GM11168 (cell line): Measurements from ENCODE around the gene VCPKMT.

Experiments used
- in situ Hi-C: fragments of 300-500 bp; cut with MboI; formaldehyde crosslinking; loops from one replicate; pipeline ENCODE4 v1.12.0; 2022; ENCODE audit warnings: low sequenced_read_pairs; ENCODE audit not compliant: unreplicated experiment

Gene VCPKMT

GRCh38 chr14:50116181-50116956 is at the start of gene VCPKMT:
Gene VCPKMT, minus strand, starts transcription at chr14:50116572. Its CDS starts 20 bp downstream, at chr14:50116552.
- in situ Hi-C loops = no loop called here

- in situ Hi-C loops = no loop called here
These were observed 39.7 kb upstream of the VCPKMT start for GRCh38 chr14:50156111-50156510.

- in situ Hi-C loops = no loop called here
These were observed 32.4 kb upstream of the VCPKMT start for GRCh38 chr14:50148799-50149198.

GRCh38 chr14:50139192-50139591 is 22.8 kb upstream of the VCPKMT start:
- in situ Hi-C loops = no loop called here

GRCh38 chr14:50127802-50128201 is 11.4 kb upstream of the VCPKMT start:
- in situ Hi-C loops = no loop called here

- in situ Hi-C loops = no loop called here
These were observed 6.7 kb upstream of the VCPKMT start for GRCh38 chr14:50123062-50123461.

- in situ Hi-C loops = no loop called here
These were observed 5.9 kb upstream of the VCPKMT start for GRCh38 chr14:50122291-50122690.

- in situ Hi-C loops = no loop called here
These were observed 5.1 kb upstream of the VCPKMT start for GRCh38 chr14:50121486-50121885.

- in situ Hi-C loops = no loop called here
These were observed 1.1 kb upstream of the VCPKMT start for GRCh38 chr14:50117456-50117855.

- in situ Hi-C loops = no loop called here
These were observed 594 bp upstream of the VCPKMT start for GRCh38 chr14:50116966-50117365.

- in situ Hi-C loops = no loop called here
These were observed 2.9 kb downstream of the VCPKMT start for GRCh38 chr14:50113381-50114035.

- in situ Hi-C loops = no loop called here
These were observed 5.9 kb downstream of the VCPKMT start for GRCh38 chr14:50110323-50111037.

- in situ Hi-C loops = no loop called here
These were observed 7.0 kb downstream of the VCPKMT start for GRCh38 chr14:50109342-50109741.

- in situ Hi-C loops = no loop called here
These were observed 8.5 kb downstream of the VCPKMT start for GRCh38 chr14:50107850-50108249.

- in situ Hi-C loops = no loop called here
These were observed 10.2 kb downstream of the VCPKMT start for GRCh38 chr14:50106178-50106577.

- in situ Hi-C loops = no loop called here
These were observed 12.8 kb downstream of the VCPKMT start for GRCh38 chr14:50103558-50103957.

- in situ Hi-C loops = no loop called here
These were observed 15.0 kb downstream of the VCPKMT start for GRCh38 chr14:50101417-50101816.

GRCh38 chr14:50100805-50101204 is 15.6 kb downstream of the VCPKMT start:
- in situ Hi-C loops = no loop called here

- in situ Hi-C loops = loop anchor here (25.0 kb wide), 1 partner anchor 462 kb away; the partner anchor contains the start of gene DNAAF2
These were observed 17.0 kb downstream of the VCPKMT start for GRCh38 chr14:50099335-50099734.

GRCh38 chr14:50095895-50096294 is 20.5 kb downstream of the VCPKMT start:
- in situ Hi-C loops = loop anchor here (25.0 kb wide), 1 partner anchor 459 kb away; the partner anchor contains the start of gene DNAAF2
